ENCODE measurements around the gene DRG2.

DRG2 gene, protein sequence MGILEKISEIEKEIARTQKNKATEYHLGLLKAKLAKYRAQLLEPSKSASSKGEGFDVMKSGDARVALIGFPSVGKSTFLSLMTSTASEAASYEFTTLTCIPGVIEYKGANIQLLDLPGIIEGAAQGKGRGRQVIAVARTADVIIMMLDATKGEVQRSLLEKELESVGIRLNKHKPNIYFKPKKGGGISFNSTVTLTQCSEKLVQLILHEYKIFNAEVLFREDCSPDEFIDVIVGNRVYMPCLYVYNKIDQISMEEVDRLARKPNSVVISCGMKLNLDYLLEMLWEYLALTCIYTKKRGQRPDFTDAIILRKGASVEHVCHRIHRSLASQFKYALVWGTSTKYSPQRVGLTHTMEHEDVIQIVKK

DNA sequence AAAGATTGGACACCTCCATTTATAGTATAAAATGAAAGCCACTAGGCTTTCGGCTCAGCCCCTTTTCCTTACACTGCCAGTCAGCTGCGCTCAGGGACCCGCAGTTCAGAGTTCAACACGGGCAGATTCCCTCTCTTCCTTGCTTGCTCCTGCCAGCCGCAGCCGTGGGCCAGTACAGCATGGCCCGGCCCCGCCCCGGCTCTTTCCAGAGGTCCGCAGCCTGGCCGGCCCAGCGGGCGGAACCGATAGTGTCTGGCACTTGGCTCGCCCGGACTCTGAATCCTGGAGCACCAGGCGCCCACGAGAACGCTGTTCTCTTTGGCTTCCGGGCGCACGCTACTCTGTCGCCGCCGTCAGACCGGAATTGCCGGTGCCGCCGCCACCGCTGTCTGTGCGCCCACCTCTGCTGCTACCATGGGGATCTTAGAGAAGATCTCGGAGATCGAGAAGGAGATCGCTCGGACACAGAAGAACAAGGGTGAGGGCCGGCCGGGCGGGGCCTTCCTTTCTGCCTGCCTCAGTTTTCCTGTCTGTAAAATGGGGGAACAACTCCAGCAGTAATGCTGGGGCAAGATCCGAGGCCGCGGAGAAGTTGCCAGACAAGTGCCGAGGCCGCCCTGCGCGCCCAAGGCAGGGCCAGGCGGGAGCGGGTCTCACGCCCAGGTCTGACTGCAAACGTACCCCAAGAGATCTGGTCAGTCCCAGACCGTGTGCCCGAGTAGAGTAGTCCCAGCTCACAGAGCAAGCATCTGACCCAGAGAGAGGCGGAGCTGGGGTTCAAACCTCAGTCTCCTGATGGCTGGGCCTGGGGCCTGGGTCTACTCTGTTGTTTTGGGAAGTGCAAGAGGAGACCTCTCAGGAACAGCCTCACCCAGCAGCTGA, at the start of gene DRG2:
DRG2 (plus strand) TSS at position 339 of the 882 bp plus-strand sequence; CDS start at position 415, 76 bp downstream.
- DNase-seq = peak; percentile 97

DNA sequence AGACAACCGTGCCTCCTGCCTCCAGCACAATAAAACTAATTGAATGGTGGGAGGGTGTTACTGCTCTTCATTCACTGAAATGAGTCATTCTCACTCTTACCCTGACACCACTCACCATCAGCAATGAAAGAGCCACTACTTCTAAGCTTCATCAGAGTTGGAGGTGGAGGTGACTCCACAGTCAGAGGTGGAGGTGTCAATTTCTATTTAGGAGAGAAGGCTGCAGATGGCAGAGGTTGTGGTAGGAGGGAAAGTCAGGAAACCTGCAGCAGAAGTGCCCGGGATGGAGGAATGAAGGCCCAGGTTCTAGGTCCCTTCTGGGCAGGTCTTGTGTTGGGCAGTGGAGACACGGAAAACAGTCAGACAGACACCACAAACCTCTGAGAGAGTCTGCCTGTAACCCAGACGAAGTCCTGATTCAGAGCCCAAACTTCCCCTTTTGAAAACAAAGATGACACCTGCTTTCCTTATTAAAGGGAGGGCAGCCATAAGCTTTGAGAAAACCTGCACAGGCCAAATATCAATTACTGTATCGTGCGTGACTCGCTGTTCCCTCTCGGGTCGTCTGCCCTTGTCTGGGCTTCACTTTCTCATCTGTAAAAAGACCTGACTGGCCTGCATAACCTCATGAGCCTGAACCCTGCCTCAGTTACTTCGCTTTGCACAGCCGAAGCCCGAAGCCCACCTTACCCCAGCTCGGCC, 49.4 kb upstream of the DRG2 start:
- DNase-seq = no peak

DNA sequence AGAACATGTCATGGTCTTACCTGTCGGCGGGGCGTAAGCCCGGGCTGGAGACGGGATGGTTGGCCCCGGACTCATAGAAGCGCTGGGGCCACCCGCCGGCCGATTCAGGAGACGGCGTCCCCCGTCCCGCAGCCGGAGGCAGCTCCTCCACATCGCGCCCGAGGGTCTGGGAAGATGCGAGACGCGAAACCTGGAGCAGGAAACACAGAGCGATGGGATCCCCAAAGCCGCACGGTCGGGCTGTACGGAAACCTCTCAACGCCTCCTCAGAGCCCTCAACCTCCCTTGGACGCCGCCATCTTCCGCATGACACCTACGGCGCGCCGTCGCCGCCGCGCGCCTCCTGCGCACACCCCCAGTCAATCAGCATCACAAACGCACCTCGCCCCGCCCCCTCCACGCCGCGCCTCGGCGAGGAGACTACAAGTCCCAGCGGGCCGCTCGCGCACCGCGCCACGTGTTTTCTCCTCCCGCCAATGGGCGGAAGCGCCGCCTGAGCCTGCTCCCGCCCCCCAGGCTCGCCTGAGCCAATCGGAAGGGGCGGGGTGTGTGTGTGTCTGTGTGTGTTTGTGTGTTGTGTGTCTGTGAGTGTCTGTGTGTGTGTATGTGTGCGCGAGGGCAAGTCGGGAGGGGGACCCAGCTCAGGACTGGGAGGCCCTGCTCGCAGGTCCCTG, 48.8 kb upstream of the DRG2 start, which contains the start of the genes ATPAF2 and GID4:
ATPAF2 (minus strand) TSS at position 308 of the 674 bp plus-strand sequence; CDS start at position 153, 155 bp downstream.
GID4 (plus strand) TSS at position 548 of the 674 bp plus-strand sequence; CDS start at position 605, 57 bp downstream.
- DNase-seq = peak; percentile 100

DNA sequence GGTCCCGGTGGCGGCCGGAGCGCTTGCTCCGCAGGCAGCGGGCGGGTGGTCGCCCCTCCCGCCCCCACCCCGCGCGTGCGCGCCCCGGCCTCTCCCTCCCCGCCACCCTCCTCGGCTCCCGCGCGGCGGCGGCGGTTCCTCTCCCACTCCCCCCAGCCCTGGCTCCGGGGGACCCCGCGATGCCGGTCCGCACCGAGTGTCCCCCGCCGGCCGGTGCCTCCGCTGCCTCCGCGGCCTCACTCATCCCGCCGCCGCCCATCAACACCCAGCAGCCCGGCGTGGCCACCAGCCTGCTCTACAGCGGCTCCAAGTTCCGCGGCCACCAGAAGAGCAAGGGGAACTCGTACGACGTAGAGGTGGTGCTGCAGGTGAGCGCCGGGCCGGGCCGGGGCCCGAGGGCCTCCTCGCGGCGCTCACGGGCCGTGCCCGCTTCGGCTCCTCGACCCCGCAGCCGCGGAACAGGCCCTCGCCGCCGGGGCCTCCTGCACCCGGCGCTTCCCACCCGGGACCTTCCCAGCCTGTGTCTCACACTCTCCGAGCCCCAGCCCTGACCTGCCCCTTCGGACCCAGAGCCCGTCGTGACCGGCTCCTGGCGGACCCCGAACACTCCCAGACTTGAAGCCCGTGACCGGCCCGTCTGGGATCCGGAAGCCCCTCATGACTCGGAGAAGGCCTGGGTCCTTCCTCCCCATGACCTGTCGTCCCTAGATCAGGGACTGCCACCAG, 48.0 kb upstream of the DRG2 start:
- peak in 1 of 2 experiments; percentile 64 for DNase-seq

DNA sequence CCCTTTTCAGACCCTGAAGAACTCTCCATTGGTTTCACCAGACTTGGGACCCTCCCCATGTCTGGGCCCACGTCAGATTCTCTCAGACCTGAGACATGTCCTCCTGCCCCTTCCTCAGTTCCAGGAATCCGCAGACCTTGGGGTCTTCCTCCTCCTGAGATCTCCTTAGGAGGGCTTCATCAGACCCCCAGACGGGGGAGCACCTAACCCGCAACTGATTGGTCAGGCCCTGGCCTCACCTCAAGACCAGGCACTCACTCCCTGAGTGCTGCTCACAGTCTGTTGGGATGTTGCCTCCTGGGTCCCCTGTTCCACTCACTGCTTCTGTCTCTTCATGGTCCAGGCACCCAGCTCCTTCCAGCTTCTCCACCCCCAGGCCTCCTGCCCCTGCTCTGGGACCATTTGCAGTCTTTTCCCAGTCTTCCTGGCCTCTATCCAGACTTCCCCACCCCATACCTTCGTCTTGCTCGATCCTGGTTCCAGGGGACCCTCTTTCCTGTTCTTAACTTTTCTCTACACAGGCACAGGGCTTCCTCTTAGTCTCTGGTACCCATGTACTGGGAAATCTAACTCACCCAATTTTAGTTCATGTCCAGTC, 47.4 kb upstream of the DRG2 start:
- no peak for DNase-seq

DNA sequence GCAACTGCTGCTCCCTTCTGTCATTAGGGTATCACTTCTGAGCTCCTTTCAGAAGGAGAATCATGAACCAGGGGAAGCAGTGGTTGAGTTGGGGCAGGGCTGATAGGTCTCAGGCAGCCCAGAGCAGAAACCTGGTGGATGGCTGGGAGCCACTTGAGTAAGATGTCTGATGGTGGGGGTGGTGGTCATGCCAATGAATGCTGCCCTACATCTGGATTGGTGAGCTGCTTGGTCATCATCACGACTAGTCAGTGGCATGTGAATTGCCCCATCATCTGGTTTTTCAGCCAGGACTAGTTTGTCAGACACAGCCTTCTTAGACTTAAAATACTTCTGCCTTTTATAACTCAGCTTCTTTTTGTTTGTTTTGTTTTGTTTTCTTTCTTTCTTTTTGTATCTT, 46.0 kb upstream of the DRG2 start:
- DNase-seq = no peak

DNA sequence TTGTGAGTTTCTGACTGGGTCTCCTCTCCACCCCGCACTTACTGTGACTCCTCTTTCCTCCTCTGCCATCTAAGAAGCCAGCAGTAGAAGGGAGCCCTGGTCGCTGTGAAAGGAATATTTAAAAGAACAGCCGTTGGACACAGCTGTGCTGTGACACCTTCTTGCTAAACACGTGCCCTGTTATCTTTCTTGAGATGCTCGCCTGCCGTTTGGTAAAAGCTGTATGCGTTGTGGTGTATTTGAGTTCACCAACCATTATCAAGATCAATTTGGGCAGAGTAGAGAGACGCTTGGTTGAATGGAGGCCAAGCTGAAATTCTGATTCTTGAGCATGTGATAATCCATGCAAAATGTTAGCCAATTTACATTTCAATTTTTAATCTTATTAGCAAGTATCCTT, 44.8 kb upstream of the DRG2 start:
- DNase-seq = no peak

DNA sequence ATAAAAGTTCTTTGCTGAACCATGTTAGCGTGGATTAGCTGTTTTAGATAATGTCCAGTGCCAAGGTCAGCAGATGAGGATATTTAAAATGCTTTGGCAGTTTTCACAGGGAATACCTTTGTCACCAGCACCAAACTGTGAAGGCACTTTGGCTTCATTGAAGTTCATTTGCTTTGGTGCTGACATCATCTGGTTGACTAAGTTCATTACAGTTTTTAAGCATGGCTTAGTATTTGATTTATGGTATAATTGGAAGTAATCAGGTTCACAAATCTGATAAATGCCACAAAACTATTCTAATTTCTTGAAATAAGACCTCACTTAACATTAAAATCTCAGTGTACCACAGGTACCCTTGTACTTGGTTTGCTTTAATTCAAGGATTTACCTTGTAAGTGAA, 44.3 kb upstream of the DRG2 start:
- DNase-seq = no peak

DNA sequence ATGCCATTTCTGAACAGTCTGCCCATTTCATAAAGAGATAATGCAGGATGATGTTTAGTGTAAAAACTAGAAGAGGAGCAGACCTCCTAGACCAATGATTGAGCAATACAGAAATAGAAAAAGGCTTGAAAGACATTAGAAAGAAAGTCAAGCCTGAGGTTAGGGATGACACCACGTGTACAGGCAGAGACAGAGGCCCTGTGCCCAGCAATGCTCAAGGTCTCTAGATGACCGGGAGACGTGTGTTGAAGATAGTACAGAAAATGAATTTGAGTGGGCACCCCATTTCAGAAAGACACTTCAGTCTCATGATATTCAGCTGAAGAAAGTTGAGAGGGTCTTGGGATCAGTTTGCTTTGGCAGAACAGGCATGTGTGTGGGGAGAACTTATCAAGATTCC, 43.1 kb upstream of the DRG2 start:
- no peak for DNase-seq

DNA sequence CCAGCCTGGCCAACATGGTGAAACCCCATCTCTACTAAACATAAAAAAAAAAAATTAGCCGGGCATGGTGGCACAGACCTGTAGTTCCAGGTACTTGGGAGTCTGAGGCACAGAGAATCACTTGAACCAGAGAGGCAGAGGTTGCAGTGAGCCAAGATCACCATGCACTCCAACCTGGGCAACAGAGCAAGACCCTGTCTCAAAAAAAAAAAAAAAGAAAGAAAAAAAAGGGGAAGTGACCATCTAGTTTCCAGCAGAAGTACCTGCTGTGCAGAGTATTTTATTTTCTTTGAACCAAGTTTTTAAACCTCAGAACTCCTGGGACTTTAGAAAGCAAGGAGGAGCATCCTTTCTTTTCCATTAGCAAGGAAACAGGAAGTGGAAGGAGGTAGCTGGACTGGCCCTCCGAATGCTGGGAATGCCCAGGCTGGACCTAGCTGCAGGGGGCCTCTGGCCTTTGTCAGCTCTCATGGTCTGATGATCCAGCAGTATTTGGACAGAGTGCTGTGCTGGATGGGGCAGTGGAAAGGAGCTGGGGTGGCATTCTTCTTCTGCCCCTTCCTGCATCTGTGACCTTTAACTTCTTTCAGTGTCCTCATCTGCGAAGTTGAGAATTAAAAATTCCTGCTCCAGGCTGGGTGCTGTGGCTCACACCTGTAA, 41.9 kb upstream of the DRG2 start:
- no peak for DNase-seq

DNA sequence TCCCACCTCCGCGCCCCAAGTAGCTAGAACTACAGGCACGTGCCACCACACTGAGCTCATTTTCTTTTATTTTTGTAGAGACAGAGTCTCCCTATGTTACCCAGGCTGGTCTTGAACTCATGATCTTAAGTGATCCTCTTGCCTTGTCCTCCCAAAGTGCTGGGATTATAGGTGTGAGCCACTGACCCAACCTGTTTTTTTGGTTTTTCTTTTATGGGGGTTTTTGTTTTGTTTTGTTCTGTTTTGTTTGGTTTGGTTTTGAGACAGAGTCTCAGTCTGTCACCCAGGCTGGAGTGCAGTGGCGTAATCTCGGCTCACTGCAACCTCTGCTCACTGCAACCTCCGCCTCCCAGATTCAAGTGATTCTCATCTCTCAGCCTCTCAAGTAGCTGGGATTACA, 32.2 kb upstream of the DRG2 start:
- DNase-seq = no peak

DNA sequence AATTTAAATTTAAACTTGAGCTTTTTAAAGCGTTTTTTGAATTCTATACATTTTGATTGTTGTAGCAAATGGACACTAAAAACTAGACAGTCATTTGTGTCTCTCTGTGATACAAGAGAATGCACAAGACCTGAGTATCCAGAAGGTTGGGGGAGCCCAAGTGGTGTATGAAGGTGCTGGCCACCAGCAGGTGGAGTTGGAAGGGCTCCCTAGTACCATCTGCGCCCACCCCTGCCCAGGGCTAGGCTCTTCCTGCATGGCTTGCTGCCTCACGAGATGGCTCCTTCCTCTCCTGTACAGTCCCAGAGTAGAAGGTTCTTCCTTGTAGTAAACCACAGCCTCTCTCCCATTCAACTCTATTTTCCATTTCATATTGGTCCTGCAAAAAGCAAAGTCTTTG, 31.5 kb upstream of the DRG2 start:
- DNase-seq = no peak

DNA sequence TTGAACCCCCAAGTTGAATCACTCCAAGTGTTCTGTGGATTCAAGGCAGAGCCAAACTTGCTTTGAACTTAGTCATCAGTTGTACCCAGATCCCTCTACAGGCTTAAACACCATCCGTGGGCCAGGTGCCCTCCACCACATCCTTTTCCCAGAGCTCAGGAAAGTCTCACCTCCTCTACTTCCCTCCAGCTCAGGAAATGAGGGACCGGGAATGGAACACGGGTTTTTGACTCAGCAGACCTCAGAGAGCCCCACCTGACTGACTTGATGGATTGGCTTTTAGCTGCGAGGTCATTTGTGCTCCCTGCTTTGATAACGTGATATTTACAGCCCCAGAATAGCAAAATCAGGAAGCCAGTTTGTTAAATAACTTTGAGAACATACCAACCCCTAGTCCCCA, 28.5 kb upstream of the DRG2 start:
- no peak for DNase-seq

DNA sequence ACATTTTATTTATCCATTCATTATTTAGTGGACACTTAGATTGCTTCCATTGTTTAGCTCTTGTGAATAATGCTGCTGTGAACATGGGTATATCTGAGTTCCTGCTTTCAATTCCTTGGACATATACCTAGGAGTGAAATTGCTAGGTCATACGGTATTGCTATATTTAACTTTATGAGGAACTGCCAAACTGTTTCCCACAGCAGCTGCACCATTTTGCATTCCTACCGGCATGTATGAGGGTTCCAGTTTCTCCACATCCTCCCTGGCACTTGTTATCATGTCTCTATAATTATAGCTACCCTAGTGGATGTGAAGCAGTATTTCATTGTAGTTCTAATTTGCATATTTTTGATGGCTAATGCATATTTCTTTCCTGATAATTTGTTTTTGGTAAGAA, 23.7 kb upstream of the DRG2 start:
- DNase-seq = no peak

DNA sequence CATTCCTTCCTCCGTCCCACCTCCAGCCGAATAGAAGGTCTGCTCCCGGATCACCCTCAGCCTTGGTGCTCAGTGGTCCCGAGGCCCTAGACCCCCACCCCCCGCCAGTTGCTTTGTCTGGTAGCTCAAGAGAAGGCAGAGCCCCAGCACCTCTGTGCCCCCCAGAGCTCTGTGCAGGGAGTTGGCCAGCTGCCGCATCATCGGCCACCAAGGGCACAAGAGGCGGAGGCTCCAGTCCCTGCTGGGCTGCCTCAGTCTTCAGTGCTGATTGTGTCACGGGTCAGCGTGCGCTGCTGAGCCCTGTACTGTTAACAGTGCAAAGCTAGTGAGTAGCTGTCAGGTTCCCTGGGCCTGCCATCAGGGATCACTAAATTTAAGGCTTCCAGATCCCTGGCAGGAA, 22.2 kb upstream of the DRG2 start:
- no peak for DNase-seq

DNA sequence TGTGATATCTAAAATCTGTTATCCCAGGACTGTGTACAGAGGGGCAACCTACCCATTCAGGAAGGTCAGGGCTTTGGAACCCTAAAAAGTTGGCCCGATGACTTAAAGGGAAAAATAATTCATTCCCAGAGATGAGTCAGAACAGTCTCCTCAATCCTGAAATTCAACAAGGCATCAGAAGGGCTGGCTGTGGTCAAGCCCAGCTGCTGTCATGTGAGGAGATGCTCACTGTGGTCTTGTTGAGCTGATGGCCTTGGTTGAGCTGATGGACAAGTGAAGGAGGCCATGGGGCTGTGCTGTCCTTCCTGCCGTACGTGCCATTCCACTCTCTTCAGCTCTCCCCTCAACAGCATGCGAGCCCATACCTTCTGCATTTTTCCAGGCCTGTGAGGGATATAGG, 20.9 kb upstream of the DRG2 start:
- DNase-seq = no peak

DNA sequence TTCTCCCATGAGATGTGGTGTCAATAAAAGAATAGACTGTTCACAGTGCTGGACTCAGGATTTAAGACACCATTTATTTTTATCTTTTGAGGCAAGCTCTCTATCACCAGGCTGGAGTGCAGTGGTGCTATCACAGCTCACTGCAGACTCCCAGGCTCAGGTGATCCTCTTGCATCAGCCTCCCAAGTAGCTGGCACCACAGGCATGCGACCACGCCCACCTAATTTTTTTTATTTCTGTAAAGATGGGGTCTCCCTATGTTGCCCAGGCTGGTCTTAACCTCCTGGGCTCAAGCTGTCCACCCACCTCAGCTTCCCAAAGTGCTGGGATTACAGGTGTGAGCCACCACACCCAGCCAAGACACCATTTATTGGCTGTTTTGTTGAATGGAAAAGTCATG, 18.6 kb upstream of the DRG2 start:
- DNase-seq = no peak

DNA sequence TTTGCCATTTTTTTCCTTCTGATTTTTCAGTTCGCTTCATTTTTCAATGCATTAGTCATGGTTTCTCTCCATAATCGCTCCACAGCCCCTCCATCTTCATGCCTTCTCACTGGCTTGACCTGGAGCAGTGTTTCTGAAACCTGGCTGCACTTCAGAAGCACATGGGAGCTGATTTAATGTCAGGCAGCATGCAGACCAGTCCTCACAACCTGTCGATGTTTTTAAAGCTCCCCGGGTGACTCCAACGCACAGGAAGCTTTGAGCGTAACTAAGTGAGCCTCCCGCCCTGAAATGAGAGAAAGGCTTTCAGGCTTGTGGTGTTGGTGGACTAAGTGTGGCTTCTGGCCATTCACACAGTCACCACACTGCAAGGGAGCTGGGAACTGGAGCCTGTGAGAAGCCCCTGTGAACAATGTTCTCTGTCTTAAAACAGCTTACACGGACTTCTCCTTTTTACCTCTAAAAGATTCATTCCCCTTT, 16.8 kb upstream of the DRG2 start:
- peak; percentile 56 to 68 for DNase-seq

DNA sequence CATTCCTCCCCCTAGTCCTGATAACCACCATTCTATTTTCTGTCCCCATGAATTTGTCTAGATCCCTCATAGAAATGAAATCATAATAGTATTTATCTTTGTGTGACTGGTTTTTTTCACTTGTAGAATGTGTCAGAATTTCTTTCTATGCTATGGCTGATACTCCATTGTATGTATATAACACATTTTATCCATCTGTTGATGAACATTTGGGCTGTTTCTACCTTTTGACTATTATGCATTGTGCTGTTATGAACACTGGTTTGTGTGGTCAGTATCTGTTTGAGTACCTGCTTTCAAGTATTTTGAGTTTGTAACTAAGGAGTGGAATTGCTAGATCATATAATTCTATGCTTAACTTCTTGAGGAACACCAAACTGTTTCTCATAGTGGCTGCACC, 16.0 kb upstream of the DRG2 start:
- no peak for DNase-seq

DNA sequence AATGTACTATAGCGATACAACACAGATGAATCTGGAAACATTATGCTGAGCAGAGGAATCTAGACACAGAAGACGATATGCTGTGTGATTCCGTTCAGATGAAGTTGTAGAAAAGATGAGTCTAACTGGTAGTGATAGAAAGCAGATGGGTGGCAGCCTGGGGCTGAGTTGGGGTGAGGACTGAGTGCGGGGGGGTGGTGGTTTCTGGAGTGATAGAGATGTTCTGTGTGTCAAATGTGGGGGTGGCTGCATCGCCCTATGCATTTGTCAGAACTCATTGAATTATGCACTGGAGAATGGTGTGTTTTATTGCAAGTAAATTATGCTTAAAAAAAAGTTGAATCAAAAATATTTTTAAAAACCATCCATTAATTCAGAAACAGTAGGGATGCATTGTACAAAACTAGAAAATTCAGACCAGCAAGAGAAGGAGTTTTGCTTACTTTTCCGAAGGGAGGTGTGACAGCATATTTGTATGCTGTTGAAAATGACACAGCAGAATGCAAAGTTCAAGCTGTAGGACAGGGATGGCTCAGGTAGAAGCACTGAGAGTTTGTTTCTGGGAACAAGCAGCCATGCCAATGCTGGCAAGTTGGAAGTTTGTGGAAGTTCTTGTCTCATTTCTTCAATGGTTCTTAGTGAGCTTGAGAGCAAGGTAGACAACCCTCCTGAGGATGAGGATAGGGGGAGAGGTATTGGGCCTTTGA, 13.0 kb upstream of the DRG2 start:
- DNase-seq = no peak
